Large intestine (tissue), 3 donors: ENCODE results near the gene POLR1G. TPM values are rescaled to one million over a fixed set of nuclear protein-coding genes. Genes with fewer than 3 reads are reported as not detected.
"Not testable (repeated sequence)": the region's sequence is repeated elsewhere in the genome, so short reads cannot be mapped to it uniquely, and the experiment has no call there.

Experiments used
- DNase-seq, 2 donors: peaks; one replicate each; pipeline versions ENCODE4 v3.0.0 to v3.0.0-alpha.2; 2013
- H3K27ac ChIP-seq: one replicate; pipeline ENCODE4 v1.5.1; 2013; ENCODE audit warnings: low read length
- H3K27me3 ChIP-seq: 2 replicates; pipeline ENCODE4 v1.6.1; 2013; ENCODE audit warnings: low read length; ENCODE audit not compliant: control insufficient read depth, insufficient read depth
- H3K36me3 ChIP-seq: 2 replicates; pipeline ENCODE4 v1.6.1; 2013; ENCODE audit warnings: low read length; ENCODE audit not compliant: control insufficient read depth, insufficient read depth
- H3K4me1 ChIP-seq: one replicate; pipeline ENCODE4 v1.6.1; 2013; ENCODE audit warnings: low read length; ENCODE audit not compliant: control insufficient read depth, insufficient read depth
- H3K4me3 ChIP-seq: one replicate; pipeline ENCODE4 v1.5.1; 2013; ENCODE audit warnings: low read length
- H3K9me3 ChIP-seq: one replicate; pipeline ENCODE4 v1.6.1; 2013; ENCODE audit warnings: mild to moderate bottlenecking, low read depth, low read length, moderate library complexity; ENCODE audit not compliant: control insufficient read depth
- WGBS: methylation state at CpG from one replicate; pipeline ENCODE4 v1.1.5; 2013; ENCODE audit warnings: low lambda C conversion rate; ENCODE audit not compliant: insufficient coverage; 5-methylcytosine and 5-hydroxymethylcytosine counted together
- polyA plus RNA-seq: library from polyadenylated mRNA; unstranded; fragments of 120-200 nt; gene quantifications from one replicate; pipeline ENCODE4 v1.2.1, GENCODE V29; 2013

Gene POLR1G
- polyA plus RNA-seq, 1 donor: 4.1 TPM

DNA sequence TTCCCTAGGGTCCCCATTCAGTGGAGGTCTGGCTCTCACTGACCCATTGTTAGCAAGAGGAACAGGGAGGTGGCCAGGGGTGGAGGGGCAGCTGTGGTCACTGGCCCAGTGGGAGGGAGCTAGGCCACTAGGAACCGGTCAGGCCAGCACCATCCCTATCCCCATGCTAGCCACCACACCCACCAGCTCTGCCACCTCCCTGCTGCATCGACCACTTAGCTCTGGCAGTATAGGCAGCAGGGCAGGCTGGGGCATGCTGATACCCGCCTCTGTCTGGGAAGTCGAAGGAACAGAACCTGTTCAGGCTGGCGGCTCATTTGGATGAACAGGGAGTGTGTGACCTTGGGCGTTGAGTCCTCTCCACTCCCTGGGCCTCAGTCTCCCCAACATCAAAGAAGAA, 6.3 kb upstream of the POLR1G start:
- no peaks in the 10 kb centered on the region for H3K9me3 ChIP-seq
- DNase-seq: no peak
- H3K27me3 ChIP-seq: peaks cover 38% of the 10 kb centered on the region
- H3K36me3 ChIP-seq: no peaks in the 10 kb centered on the region
- no CpG with 5 or more reads among the region's 6 CpGs for WGBS
- no peak overlapping the region for H3K4me3 ChIP-seq
- H3K27ac ChIP-seq: no peak overlapping the region
- H3K4me1 ChIP-seq: peaks cover 25% of the 10 kb centered on the region

DNA sequence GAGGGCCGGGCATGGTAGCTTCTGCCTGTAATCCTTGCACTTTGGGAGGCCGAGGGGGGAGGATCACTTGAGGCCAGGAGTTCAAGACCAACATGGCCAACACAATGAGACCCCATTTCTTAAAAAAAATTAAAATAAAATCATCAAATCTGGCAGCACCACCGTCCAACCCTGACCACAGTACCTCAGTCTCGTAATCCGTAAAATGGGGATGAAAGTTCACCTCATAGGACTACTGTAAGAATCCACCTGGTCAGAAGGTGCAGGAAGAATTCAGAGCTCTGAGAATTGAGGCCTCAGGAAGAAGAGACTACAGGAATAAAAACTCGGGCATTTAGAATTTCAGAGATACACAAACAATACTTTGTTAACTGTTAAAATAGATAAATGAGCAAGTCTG, 4.6 kb upstream of the POLR1G start:
- H3K27me3 ChIP-seq: peaks cover 29% of the 10 kb centered on the region
- no peak for DNase-seq
- peaks cover 26% of the 10 kb centered on the region for H3K4me1 ChIP-seq
- no peaks in the 10 kb centered on the region for H3K36me3 ChIP-seq
- no CpG with 5 or more reads among the region's 6 CpGs for WGBS
- H3K9me3 ChIP-seq: no peaks in the 10 kb centered on the region
- H3K4me3 ChIP-seq: no peak overlapping the region
- H3K27ac ChIP-seq: no peak overlapping the region

DNA sequence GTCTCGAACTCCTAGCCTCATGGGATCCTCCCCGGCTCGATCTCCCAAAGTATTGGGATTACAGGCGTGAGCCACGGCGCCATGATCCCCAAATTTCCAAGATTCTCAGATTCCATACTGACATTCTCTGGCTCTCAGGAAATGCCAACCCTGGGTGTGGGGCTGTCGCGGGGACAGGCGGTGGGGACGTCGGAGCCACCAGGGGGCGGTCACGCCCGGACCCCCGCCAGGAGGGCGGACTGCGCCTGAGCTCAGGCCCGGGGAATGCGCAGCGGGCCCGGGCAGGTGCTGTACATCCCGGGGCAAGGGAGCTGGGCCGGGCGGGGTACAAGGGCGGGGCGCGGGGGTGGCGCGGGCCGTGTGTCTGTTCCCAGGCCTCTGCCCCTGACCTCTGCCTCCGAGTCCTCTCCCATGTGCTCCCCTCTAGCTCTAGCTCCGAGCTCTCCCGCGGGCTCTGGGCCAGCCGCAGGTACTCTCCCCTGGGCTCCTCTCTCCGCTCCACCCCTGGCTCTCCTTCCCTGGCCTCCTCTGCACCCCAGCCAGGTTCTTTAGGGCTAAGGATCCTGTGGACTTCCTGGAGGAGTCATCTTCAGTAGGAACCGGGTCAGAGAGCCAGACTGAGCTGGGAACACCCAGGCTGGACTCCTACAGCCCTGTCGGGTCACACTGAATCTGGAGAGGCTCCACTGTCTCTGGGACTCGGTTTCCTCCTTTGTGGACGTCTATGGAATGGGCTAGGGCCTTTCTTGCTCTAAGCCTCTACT, 4.0 kb upstream of the POLR1G start:
- no peak overlapping the region for H3K27ac ChIP-seq
- H3K4me1 ChIP-seq: peaks cover 26% of the 10 kb centered on the region
- H3K9me3 ChIP-seq: no peaks in the 10 kb centered on the region
- H3K4me3 ChIP-seq: no peak overlapping the region
- peak; percentile 52 to 72 for DNase-seq
- H3K36me3 ChIP-seq: no peaks in the 10 kb centered on the region
- peaks cover 25% of the 10 kb centered on the region for H3K27me3 ChIP-seq
- 60% methylated on average over 2 of the region's 40 CpGs for WGBS

DNA sequence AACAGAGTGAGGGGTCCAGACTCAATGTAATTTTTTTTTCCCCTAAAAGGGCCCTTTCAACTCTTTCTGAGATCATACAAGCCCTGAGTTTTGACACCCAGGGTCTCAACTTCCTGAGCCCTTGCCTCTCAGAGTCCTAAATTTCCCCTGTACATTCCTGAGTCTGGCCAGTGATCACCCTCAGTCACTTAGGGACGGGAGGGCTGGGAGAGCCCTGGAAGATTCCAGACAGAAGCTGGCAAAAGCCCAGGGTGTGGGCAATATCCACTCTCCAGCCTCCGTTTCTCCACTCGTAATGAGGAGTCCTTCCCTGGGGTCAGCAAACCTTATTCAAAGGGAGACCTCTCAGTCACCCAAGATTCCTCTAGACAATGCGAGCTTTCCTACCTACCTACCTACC, 3.2 kb upstream of the POLR1G start:
- DNase-seq: no peak
- Histone ChIP-seq H3K27me3 (peaks cover 25% of the 10 kb centered on the region), H3K27ac (no peak overlapping the region), H3K9me3 (no peaks in the 10 kb centered on the region), H3K4me1 (peaks cover 22% of the 10 kb centered on the region), H3K4me3 (no peak overlapping the region), H3K36me3 (no peaks in the 10 kb centered on the region)
- WGBS: no CpG with 5 or more reads among the region's 4 CpGs

DNA sequence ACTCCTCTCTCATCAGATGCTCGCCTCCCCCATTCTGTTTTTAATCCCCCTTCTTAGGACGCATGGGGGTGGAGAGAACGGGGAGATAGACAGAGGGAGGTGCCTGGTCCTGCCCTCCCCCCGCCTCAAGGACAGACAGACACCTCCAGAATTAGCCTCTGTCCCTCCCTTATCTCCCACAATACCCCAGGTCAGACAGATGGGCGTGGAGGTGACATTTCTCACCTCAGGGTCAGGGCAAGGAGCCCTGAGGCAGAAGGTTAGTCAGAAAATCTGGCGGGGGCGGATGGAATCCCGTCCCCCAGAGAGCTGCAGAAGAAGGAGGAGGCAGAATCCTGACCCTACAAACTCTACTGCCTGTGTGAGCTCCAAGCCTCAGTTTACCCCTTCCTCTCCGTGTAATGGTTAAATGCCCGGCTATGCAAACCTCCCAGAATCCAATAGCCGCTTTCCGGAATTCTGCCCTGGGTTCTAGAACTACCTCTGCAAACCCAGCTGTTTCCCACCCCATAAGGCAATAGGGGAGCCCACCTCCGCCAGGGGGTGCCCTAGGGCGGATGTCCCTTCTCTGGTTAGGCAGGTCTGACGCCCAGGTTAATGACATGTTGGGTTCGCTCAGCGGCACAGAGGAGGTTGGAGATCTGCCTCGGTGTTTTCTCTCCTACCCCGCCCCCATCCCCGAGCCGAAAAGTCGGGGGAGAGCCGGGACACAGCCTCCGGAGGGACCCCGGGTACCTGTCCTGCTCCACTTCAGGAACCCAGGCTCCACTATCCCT, 2.5 kb upstream of the POLR1G start:
- Histone ChIP-seq H3K4me1 (peaks cover 17% of the 10 kb centered on the region), H3K4me3 (peak overlapping the region; percentile 90), H3K36me3 (no peaks in the 10 kb centered on the region), H3K9me3 (no peaks in the 10 kb centered on the region), H3K27ac (no peak overlapping the region), H3K27me3 (peaks cover 25% of the 10 kb centered on the region)
- WGBS: no CpG with 5 or more reads among the region's 25 CpGs
- peak; percentile 59 to 65 for DNase-seq

DNA sequence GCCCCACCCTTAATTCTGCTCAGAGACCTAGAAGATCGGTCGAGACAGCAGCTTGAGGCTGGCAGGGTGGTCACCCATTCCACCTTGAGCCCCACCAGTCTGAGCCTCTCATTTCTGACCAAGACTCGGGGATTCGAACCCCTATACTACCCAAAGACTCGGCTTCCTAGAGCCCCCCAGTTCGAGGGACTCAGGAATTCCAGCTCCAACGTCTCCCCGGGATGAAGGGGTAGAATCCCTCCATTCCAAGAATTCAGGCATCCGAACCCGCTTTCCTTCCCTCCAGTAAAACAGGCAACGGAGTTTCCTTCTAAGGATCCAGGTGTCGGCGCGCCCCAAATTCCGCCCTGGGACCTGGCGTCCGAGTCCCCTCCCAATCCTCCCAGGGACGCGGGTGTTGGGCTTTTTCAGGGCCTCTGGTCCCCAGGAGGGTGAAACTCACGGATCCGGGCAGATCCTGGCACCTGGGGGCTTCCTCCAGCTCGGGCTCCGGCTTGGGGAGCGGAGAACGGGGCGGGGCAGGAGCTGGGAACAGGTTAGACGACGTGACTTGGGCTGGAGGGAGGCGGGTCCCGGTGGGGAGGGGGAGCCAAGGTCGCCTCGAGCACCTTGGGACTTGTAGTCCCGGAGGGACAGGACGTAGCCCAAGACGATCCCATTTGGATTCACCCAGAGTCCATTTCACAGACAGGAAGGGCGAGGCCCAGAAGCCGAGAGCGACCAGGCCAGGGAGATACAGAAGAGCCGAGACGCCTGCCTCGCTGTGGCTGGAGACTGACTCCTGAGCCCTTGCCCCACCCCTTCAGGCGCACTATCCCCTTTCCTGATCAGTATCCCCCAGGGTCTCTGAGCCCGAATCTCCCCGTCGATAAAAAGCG, 1.6 kb upstream of the POLR1G start, which contains the start of gene PPP1R13L:
TSS of gene PPP1R13L (minus strand) at position 513 of the 878 bp plus-strand sequence. CDS start 6,751 bp downstream, outside the sequence.
- peak within 1 kb of the TSS; percentile 90 for H3K4me3 ChIP-seq
- WGBS: no CpG with 5 or more reads among the region's 46 CpGs
- no peaks in the 10 kb centered on the region for H3K9me3 ChIP-seq
- peak within 1 kb of the TSS; percentile 83 for H3K27ac ChIP-seq
- peaks cover 25% of the 10 kb centered on the region for H3K27me3 ChIP-seq
- peak; percentile 82 to 89 for DNase-seq
- peaks cover 15% of the 10 kb centered on the region for H3K4me1 ChIP-seq
- H3K36me3 ChIP-seq: no peaks in the 10 kb centered on the region

DNA sequence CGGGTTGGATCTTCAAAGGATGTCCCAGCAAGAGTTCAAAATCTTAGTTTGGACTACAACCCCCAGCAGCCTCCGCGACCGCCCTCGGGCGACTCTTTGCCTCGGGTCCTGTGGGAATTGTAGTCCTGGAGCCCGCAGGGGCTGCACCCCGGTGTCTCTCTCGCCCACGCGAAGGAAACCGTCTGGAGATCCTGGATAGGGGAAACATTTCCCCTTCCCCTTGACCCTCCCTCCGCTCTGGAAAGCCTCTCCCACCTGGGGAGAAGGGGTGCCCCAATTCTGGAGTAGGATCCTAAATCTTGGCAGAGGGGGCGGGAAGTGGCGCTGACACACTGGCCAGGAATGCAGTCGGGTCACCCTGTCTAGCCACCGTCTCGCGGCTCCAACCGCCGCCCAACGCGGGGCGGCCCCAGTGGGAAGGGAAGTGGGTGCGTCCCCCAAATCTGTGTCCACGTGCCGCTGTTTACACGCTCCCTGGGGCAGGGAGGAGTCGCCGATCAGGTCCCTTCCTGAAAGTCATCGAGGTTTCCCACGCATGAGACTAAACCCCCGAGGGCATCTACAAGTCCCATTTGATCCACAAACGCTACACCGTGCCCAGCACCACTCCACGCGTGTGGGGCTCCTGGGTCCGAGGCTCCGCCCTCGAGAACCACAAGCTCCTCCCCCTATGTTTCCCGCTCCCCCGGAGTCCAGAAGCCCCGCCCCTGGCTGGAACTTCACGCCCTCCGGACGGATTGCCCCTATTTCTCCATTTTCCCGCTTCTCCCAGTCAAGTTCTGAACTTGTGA, 814 bp upstream of the POLR1G start:
- Histone ChIP-seq H3K4me1 (peaks cover 15% of the 10 kb centered on the region), H3K36me3 (no peaks in the 10 kb centered on the region), H3K4me3 (peak overlapping the region; percentile 90), H3K27me3 (peaks cover 25% of the 10 kb centered on the region), H3K9me3 (no peaks in the 10 kb centered on the region), H3K27ac (peak overlapping the region; percentile 83)
- peak; percentile 80 to 87 for DNase-seq
- WGBS: no CpG with 5 or more reads among the region's 48 CpGs

DNA sequence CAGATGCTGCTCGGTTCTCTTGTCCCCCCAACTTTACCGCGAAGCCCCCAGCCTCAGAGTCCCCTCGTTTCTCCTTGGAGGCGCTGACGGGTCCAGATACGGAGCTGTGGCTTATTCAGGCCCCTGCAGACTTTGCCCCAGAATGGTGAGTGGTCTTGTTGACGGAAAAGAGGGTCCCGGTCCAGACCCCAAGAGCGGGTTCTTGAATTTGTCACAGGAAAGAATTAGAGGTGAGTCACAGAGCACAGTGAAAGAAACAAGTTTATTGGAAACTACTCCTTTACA, 589 bp downstream of the POLR1G start:
- Histone ChIP-seq H3K4me3 (peak overlapping the region; percentile 90), H3K36me3 (peaks cover 2% of the 10 kb centered on the region), H3K27ac (no peak overlapping the region), H3K4me1 (peaks cover 15% of the 10 kb centered on the region), H3K27me3 (peaks cover 25% of the 10 kb centered on the region), H3K9me3 (no peaks in the 10 kb centered on the region)
- DNase-seq: no peak
- WGBS: no CpG with 5 or more reads among the region's 10 CpGs

DNA sequence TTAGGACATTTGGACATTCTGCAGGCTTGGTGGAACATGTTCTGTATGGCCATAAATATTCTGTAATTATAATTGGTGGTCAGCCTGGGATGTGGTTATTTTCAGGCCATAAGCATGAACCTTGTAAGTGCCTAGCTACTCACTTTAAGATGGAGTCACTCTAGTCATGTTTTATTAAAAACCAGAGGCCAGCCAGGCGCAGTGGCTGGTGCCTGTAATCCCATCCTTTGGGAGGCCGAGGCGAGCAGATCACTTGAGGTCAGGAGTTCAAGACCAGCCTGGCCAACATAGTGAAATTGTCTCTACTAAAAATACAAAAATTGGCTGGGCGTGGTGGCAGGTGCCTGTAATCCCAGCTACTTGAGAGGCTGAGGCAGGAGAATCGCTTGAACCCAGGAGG, 1.1 kb downstream of the POLR1G start:
- H3K4me1 ChIP-seq: peaks cover 14% of the 10 kb centered on the region
- H3K4me3 ChIP-seq: not testable (repeated sequence)

More for the DNA sequence above, 1.1 kb downstream of the POLR1G start:
- not testable (repeated sequence) for H3K36me3 ChIP-seq, H3K27ac ChIP-seq, DNase-seq, H3K9me3 ChIP-seq
- no CpG with 5 or more reads among the region's 5 CpGs for WGBS
- H3K27me3 ChIP-seq: peaks cover 24% of the 10 kb centered on the region
